Stimulated activated CD8-positive, alpha-beta memory T cell treated with anti-CD3 and anti-CD28 coated beads, Interleukin-7, amount 100 ng/mL, for 1 hour (primary cell): ENCODE data around the gene P4HA1.

ENCODE experiments used
- DNase-seq, 2 donors: peaks; one replicate each; pipeline ENCODE4 v3.0.0-alpha.2; 2020; ENCODE audit warnings: low read depth in 2 of 2

The P4HA1 gene

GRCh38 chr10:72981028-72981881, 115.4 kb downstream of the P4HA1 start:
- DNase-seq, result no peak

DNA sequence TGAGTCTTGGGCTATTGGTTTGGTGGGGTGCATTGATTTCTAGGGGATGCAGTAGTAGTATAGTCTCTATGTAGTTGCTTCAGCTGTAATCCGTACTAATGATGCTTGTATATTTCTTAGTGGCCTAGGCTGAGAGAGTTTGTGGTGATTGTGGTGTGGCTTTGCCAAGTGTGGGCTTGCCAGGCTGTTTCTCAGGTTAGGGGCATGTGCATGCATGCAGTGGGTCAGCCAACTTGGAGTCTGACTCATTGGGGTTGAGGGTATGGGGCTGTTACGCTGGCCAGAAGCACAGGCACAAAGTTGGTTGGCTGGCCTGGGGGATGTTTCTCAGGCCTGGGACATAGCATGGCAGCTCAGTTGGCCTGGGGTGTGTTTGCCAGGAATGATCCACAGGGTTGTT, 116.3 kb downstream of the P4HA1 start:
- DNase-seq, result no peak

DNA sequence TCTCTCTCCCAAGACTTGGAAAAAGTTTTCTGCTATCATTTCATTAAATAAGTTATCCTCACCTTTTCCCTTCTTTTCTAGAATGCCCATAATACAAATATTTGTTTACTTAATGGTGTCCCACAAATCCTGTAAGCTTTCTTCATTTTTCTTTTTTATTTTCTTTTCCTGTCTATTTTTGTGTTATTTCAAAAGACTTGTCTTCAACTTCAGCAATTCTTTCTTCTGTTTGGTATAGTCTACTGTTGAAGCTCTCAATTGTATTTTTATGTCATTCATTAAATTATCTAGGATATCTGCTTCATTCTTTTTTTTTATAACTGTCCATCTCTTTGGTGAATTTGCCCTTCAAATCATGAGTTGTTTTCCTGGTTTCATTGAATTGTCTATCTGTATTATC, 117.0 kb downstream of the P4HA1 start:
- DNase-seq, result no peak

GRCh38 chr10:72976886-72977285, 119.8 kb downstream of the P4HA1 start:
- DNase-seq, result no peak
